Activated CD8-positive, alpha-beta memory T cell treated with anti-CD3 and anti-CD28 coated beads, Interleukin-2, amount 10 ng/mL, durations not matched to agents 7 days and 5 days (primary cell): ENCODE results near the gene SLC17A5. TPM values are rescaled to one million over a fixed set of nuclear protein-coding genes. Genes with fewer than 3 reads are reported as not detected.
A peak's percentile ranks its signal among the peaks of the same experiment; 100 is the strongest.

ENCODE experiments used
- ATAC-seq: fragments of 150-1000 bp; cut with Tn5 transposase; one replicate; pipeline ENCODE4 v1.10.0; 2021; ENCODE audit warnings: moderate library complexity
- CTCF ChIA-PET: fragments of 350-600 bp; sonication (Branson Sonifier 250); formaldehyde crosslinking; loops from one replicate; lab custom pipeline; 2021; ENCODE audit warnings: antibody characterized with exemption; lab: Charles Lee
- DNase-seq: peaks from one replicate; pipeline ENCODE4 v3.0.0-alpha.2; 2020
- H3K27ac Mint-ChIP-seq: one replicate; pipeline ENCODE4 v1.8.0; 2021; ENCODE audit warnings: mild to moderate bottlenecking, mixed read lengths
- H3K27me3 Mint-ChIP-seq: one replicate; pipeline ENCODE4 v1.8.0; 2021; ENCODE audit warnings: mixed read lengths
- H3K36me3 Mint-ChIP-seq: one replicate; pipeline ENCODE4 v1.8.0; 2021; ENCODE audit warnings: mild to moderate bottlenecking, mixed read lengths
- H3K4me1 Mint-ChIP-seq: one replicate; pipeline ENCODE4 v1.8.0; 2021; ENCODE audit warnings: mixed read lengths
- H3K4me3 Mint-ChIP-seq: one replicate; pipeline ENCODE4 v1.8.0; 2021; ENCODE audit warnings: mild to moderate bottlenecking, moderate library complexity, mixed read lengths
- H3K9me3 Mint-ChIP-seq: one replicate; pipeline ENCODE4 v1.8.0; 2022; ENCODE audit warnings: low read depth, mixed read lengths
- total RNA-seq, 2 experiments: library from RNA; stranded (reverse); gene quantifications; one replicate each; pipeline ENCODE4 v1.2.3, GENCODE V29; 2021

The SLC17A5 gene
- total RNA-seq, 2 experiments from 2014 or later, result 3.9 to 5.6 TPM

DNA sequence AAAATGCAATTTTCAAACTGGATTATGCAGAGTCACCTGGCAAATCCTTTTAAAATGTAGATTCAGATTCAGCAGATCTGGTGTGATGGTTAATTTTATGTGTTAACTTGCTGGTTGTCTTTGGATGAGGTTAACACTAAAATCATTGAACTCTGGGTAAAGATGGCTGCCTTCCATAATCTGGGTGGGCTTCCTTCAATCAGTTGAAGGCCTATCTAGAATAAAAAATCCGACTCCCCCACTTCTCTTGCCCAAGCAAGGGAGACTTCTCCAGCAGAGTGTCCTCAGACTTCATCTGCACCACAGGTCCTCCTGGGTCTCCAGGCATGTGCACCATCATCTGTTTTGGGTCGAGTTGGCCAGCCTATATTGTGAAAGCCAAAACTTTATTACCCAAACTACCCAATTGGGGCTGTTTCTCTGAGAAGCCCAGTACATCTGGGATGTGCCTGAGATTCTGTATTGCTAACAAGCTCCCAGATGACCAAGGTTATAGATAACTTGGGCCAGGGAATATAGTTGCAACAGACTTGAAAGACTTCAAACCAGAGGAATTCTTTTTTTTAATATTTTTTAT, 1.6 kb upstream of the SLC17A5 start:
- ATAC-seq (no peak), DNase-seq (no peak)
- Mint-ChIP-seq H3K9me3 (no peaks in the 10 kb centered on the region), H3K36me3 (no peaks in the 10 kb centered on the region), H3K27me3 (no peaks in the 10 kb centered on the region), H3K27ac (no peak overlapping the region), H3K4me1 (peaks cover 37% of the 10 kb centered on the region), H3K4me3 (peak overlapping the region; percentile 95)
- CTCF ChIA-PET, result interaction anchor here (3.0 to 4.1 kb wide), 2 partner anchors 78 to 134 kb away, joined by 15 to 42 read pairs; partner anchors contain the start of gene EEF1A1

DNA sequence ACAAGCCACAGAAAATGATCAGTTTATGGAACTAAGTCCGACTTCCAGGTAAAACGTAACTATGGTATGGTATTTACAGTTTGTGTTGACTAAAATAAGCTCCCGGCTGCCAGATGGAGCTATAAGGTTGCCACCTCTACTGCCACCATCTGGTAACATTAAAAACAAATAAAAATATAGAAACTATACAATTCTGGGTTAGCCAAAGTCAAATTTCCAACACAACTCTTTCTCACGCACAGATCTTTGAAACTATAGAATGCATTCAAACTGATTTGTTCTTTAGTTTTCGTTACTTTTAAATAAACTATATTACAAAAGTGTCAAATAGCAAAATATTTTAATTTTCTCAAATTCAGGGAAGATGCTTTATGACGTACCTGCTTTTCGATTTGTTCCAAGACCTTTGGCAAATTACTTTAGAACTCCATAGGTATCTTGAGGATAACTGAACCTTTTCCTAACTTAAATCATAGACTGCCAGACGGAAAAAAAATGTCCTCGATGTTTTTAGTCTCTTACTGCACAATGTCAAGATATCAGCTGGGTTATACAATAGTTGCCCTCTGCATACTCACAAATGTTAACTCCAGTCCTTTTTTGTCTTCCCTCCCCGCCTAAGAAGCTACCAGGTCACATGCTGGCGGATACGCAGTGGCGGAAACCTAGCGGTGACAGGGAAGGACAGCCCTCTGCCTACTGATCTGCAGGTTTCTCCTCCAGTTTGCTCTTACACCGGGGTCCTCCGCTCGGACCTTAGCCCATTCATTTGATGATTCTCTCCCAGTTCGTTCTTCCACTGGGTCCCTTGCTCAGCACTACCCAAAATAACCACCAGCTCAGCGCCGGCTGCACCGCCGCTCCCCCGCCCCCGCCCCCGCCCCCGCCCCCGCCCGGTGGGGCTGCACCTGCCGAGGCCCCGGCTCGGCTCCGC, 888 bp downstream of the SLC17A5 start:
- peak overlapping the region; percentile 95 for H3K4me3 Mint-ChIP-seq
- H3K27ac Mint-ChIP-seq, result peak overlapping the region; percentile 96
- H3K9me3 Mint-ChIP-seq, result no peaks in the 10 kb centered on the region
- H3K36me3 Mint-ChIP-seq, result peaks cover 4% of the 10 kb centered on the region
- peaks cover 35% of the 10 kb centered on the region for H3K4me1 Mint-ChIP-seq
- CTCF ChIA-PET, result interaction anchor here (0.6 to 4.1 kb wide), 25 partner anchors 9 to 1030 kb away, joined by 3 to 42 read pairs (median 5); partner anchors contain the start of genes CGAS, EEF1A1, KCNQ5 and MTO1
- H3K27me3 Mint-ChIP-seq, result no peaks in the 10 kb centered on the region
- peak; percentile 55 for ATAC-seq
- peak; percentile 85 for DNase-seq

DNA sequence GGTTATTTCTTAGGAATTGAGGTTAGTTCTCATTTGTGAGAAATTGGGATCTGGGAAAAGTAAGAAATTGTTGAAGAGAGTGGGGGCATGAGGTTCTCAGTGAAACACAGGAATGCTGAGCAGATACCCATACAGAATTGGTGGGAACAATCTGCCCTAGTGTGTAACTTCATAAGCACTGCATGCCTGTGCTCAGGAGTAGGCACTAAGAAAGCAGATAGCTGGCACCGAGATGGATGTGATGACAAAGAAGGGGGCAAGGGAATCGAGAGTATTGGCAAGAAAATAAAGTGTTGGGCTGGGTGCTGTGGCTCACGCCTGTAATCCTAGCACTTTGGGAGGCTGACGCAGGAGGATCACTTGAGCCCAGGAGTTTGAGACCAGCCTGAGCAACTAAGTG, 4.0 kb downstream of the SLC17A5 start:
- Mint-ChIP-seq H3K27ac (no peak overlapping the region), H3K36me3 (peaks cover 4% of the 10 kb centered on the region), H3K4me3 (no peak overlapping the region), H3K27me3 (no peaks in the 10 kb centered on the region), H3K4me1 (peaks cover 30% of the 10 kb centered on the region), H3K9me3 (no peaks in the 10 kb centered on the region)
- ATAC-seq (no peak), DNase-seq (no peak)
- CTCF ChIA-PET, result interaction anchor here (0.7 kb wide), 1 partner anchor 65 kb away, joined by 3 read pairs; no protein-coding TSS in a partner anchor

DNA sequence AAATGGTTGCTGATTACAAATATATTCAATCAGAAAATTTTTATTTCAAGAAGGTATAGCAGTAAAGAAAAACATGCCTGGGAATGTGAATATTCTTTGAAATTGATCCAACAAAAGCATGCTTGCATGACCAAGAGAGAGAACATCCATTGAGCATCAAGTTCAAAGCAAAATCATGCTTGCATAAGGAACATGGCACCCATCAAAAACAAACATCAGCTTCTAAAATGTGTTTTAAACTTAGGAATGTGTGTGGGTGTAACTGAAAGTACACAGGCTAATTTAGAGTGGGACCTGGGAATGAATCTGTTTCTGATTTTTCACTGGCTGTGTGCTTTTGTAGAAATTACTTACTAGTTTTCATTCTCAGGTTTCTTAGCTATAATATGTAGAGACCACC, 5.6 kb downstream of the SLC17A5 start:
- Mint-ChIP-seq H3K27me3 (no peaks in the 10 kb centered on the region), H3K4me1 (peaks cover 27% of the 10 kb centered on the region), H3K27ac (no peak overlapping the region), H3K4me3 (no peak overlapping the region), H3K9me3 (no peaks in the 10 kb centered on the region), H3K36me3 (peaks cover 4% of the 10 kb centered on the region)
- DNase-seq (no peak), ATAC-seq (no peak)
- CTCF ChIA-PET, result interaction anchor here (1.5 kb wide), 2 partner anchors 85 to 338 kb away, joined by 3 to 8 read pairs; no protein-coding TSS in a partner anchor

DNA sequence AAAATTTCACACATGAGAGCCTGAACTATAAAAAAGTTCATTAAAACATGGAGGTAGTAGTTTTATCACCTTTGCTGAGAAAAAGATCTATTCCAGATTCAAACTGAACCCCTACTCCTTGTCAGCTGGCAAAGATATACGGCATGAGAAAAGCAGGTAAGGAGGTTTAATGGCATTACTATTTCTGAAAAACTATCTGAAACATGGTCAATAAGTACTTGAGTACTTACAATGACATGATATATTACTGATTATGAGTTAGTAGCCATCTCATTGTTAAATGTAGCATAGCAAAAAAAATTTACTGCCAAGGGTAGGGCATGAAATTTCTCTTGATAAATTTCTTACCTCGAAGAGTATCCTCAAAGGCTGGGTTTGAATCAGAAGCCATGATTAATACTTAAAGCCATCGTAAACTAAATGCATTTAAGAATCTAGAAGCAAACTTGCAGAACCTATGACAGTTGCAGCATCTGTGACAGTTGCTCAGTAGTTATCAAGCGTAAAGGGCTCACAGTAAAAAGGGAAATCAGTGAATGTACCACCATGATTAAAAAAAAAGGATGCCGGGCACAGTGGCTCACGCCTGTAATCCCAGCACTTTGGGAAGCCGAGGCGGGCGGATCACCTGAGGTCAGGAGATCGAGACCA, 8.7 kb downstream of the SLC17A5 start:
- H3K27me3 Mint-ChIP-seq, result no peaks in the 10 kb centered on the region
- no peak for DNase-seq

DNA sequence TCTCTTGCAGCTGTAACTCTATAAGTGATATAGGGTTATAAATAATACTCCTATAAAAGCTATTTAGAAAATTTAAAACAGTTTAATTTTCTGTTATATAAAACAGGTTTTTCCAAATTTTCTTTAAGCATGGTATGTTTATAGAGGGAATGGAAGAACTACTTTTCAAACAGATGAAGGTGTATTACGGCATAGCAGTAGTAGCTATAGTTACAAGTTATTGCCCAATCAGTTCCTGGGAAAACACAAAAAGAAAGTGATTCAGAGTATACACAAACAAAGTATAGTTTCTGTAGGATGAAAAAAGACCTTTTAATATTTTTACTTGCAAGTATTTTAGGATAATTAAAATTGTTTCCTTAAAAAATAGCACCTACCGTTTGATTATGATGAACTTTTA, 9.8 kb downstream of the SLC17A5 start:
- no peaks in the 10 kb centered on the region for H3K27me3 Mint-ChIP-seq
- H3K9me3 Mint-ChIP-seq, result no peaks in the 10 kb centered on the region
- no peak overlapping the region for H3K27ac Mint-ChIP-seq
- H3K4me1 Mint-ChIP-seq, result peaks cover 14% of the 10 kb centered on the region
- no peak overlapping the region for H3K4me3 Mint-ChIP-seq
- DNase-seq (no peak), ATAC-seq (no peak)
- CTCF ChIA-PET, result interaction anchor here (0.7 to 2.1 kb wide), 3 partner anchors 9 to 51 kb away, joined by 3 to 9 read pairs (median 6); no protein-coding TSS in a partner anchor
- peaks cover 8% of the 10 kb centered on the region for H3K36me3 Mint-ChIP-seq

More for the DNA sequence above, 8.7 kb downstream of the SLC17A5 start:
- CTCF ChIA-PET, result interaction anchor here (0.6 to 2.1 kb wide), 5 partner anchors 8 to 316 kb away, joined by 3 to 9 read pairs (median 6); no protein-coding TSS in a partner anchor
- no peaks in the 10 kb centered on the region for H3K9me3 Mint-ChIP-seq
- peaks cover 6% of the 10 kb centered on the region for H3K36me3 Mint-ChIP-seq
- peak; percentile 65 for ATAC-seq
- peaks cover 14% of the 10 kb centered on the region for H3K4me1 Mint-ChIP-seq
- peak overlapping the region; percentile 75 for H3K4me3 Mint-ChIP-seq
- H3K27ac Mint-ChIP-seq, result peak overlapping the region; percentile 67

DNA sequence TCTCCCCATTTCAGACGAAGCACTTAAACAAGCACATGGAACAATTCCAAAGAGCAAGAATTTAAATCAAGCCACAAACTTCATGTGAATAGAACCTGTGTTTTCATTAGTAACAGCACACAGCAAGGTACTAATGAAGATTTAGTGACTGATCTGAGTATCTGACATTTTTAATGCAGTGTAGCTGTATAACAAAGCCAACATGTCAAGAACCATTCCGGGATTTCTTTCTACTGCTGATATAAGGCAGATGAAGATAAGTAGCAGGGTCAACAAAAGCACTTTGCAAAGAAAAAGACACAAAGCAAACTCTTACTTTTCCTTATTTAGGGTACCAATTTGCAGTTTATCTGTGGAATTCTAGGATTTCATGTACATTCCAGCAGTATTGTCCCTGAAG, 11.3 kb downstream of the SLC17A5 start:
- CTCF ChIA-PET, result interaction anchor here (1.7 kb wide), 1 partner anchor 30 kb away, joined by 4 read pairs; no protein-coding TSS in a partner anchor
- DNase-seq (no peak), ATAC-seq (no peak)
- Mint-ChIP-seq H3K4me1 (peaks cover 14% of the 10 kb centered on the region), H3K27ac (no peak overlapping the region), H3K36me3 (peaks cover 10% of the 10 kb centered on the region), H3K27me3 (no peaks in the 10 kb centered on the region), H3K4me3 (no peak overlapping the region), H3K9me3 (no peaks in the 10 kb centered on the region)

DNA sequence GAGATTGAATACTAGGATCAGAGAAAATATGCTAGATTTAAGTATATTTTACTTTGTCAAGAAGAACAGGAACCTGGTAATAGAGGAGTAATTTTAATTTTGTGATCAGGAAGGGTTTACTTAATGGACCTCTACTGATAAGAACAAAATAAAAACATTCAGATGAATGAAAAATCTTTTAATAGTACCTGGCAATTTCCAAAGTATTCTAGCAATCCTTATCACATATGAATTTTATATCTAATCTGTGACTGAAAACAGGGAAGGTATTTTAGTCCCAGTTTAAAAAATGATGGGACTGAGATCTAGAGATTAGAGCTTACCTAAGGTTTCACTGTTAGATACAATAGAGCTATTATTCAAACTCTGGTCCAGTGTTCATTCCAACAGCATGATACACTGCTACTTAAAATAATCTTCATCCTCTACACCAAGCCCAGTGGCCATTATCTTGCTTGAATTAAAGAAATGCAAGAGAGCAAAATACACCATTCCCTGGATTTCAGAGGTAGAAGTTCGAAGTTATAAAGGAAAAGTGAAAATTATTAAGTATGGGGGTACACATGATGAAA, 13.5 kb downstream of the SLC17A5 start:
- Mint-ChIP-seq H3K36me3 (peaks cover 16% of the 10 kb centered on the region), H3K4me3 (no peak overlapping the region), H3K27me3 (no peaks in the 10 kb centered on the region), H3K9me3 (no peaks in the 10 kb centered on the region), H3K4me1 (peaks cover 5% of the 10 kb centered on the region), H3K27ac (no peak overlapping the region)
- ATAC-seq, result no peak
- DNase-seq, result no peak
- CTCF ChIA-PET, result interaction anchor here (2.1 kb wide), 1 partner anchor 14 kb away, joined by 6 read pairs; the partner anchor contains the start of gene SLC17A5

DNA sequence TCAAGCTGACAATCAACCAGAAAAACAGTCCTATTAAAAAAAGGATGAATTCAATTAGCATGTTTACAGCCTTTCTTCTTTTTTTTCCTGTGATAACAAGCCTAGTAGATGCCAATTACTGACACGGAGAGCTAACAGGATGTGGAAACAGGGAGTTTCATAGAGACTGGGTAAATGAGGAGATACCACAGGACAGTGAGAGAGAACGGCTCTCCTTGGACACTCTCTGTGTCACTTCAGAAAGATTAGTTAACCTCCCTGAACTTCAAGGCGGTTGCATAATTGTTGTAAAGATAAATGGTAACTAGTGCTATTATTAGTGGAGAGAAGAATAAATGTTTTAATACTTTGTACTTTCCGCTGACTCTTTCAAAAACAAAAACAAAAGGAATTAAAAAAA, 14.8 kb downstream of the SLC17A5 start:
- H3K4me1 Mint-ChIP-seq, result no peaks in the 10 kb centered on the region
- H3K36me3 Mint-ChIP-seq, result peaks cover 18% of the 10 kb centered on the region
- no peak for ATAC-seq
- CTCF ChIA-PET, result no interaction called here
- H3K4me3 Mint-ChIP-seq, result no peak overlapping the region
- DNase-seq, result no peak
- no peak overlapping the region for H3K27ac Mint-ChIP-seq
- H3K27me3 Mint-ChIP-seq, result no peaks in the 10 kb centered on the region
- no peaks in the 10 kb centered on the region for H3K9me3 Mint-ChIP-seq

DNA sequence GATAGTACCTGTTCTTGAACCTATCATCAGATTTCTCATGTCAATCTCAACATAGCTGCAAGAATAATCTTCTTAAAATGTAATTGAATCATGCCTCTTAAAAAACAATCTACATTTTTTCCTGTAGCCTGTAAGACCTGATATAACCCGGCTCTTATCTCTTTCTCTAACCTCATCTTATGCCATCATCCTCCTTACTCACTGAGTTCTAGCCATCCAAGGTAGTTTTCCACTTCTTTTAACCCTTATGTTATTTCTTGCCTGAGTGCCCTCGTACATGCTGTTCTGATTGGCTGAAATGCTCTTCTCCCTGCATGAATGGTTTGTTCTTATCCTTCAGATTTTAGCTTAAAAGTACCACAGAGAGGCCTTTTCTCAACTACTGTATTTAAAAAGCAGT, 16.4 kb downstream of the SLC17A5 start:
- CTCF ChIA-PET, result interaction anchor here (0.9 to 1.3 kb wide), 2 partner anchors 27 to 122 kb away, joined by 3 read pairs; no protein-coding TSS in a partner anchor
- Mint-ChIP-seq H3K4me3 (no peak overlapping the region), H3K27ac (no peak overlapping the region), H3K27me3 (no peaks in the 10 kb centered on the region), H3K4me1 (no peaks in the 10 kb centered on the region), H3K36me3 (peaks cover 18% of the 10 kb centered on the region), H3K9me3 (no peaks in the 10 kb centered on the region)
- ATAC-seq (no peak), DNase-seq (no peak)

DNA sequence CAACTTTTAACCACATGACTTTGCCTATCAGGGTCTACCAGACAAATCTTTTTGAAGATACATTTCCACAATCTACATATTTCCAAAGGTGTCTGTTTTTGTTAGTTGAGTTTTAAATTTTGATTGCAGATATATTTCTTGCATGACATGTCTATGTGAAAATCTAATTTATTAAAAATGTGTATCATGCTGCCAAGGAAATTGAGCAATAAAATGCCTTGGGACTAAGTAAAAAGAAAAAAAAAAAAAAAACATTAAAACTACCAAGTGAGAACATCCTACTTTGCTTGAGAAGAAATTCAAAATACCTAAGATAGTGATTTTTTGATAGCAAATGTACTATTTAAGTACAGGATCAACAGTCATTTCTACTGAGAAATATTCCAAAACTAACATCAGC, 17.7 kb downstream of the SLC17A5 start:
- ATAC-seq, result no peak
- Mint-ChIP-seq H3K27ac (no peak overlapping the region), H3K36me3 (peaks cover 25% of the 10 kb centered on the region), H3K4me1 (no peaks in the 10 kb centered on the region), H3K27me3 (no peaks in the 10 kb centered on the region), H3K4me3 (no peak overlapping the region), H3K9me3 (no peaks in the 10 kb centered on the region)
- CTCF ChIA-PET, result interaction anchor here (0.6 to 1.2 kb wide), 2 partner anchors 10 to 23 kb away, joined by 3 read pairs; no protein-coding TSS in a partner anchor
- no peak for DNase-seq

DNA sequence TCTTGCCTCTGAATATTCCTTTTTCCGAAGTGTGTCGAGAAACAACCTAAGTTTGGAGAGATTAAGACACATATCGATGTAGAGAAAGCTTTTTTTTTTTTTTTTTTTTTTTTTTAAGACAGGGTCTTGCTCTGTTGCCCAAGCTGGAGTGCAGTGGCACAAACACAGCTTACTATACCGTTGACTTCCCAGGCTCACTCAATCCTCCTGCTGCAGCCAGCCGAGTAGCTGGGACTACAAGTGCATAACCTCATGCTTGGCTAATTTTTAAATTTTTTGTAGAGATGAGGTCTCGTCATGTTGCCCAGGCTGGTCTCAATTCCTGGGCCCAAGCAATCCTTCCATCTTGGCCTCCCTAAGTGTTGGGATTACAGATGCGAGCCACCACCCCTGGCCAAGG, 21.4 kb downstream of the SLC17A5 start:
- Mint-ChIP-seq H3K4me1 (no peaks in the 10 kb centered on the region), H3K4me3 (no peak overlapping the region), H3K27me3 (no peaks in the 10 kb centered on the region), H3K9me3 (no peaks in the 10 kb centered on the region), H3K27ac (no peak overlapping the region), H3K36me3 (peaks cover 21% of the 10 kb centered on the region)
- CTCF ChIA-PET, result interaction anchor here (0.6 to 1.4 kb wide), 7 partner anchors 14 to 117 kb away, joined by 3 to 4 read pairs (median 4); no protein-coding TSS in a partner anchor
- ATAC-seq, result no peak
- no peak for DNase-seq
